ENCODE measurements around the gene TIMM17B. TPM values are rescaled to one million over a fixed set of nuclear protein-coding genes. Genes with fewer than 3 reads are reported as not detected.
A peak's percentile ranks its signal among the peaks of the same experiment; 100 is the strongest.

The TIMM17B gene
- total and polyA plus RNA-seq, 2 donors (not counting 1 experiment from before 2014, with no cell fraction given): 50.0 to 63.9 TPM

- no peaks in the 10 kb centered on the region for H3K27me3 ChIP-seq (replicated peaks in 1 of 4; ENCODE audit: control extremely low read depth in 1 of 4, control insufficient read depth in 3 of 4, insufficient read depth in 4 of 4, low read length in 3 of 4)
- peak overlapping the region; percentile 84 for H3K27ac ChIP-seq (ENCODE audit: low read length in 2 of 2)
- H3K36me3 ChIP-seq (replicated peaks in 1 of 2; ENCODE audit: control extremely low read depth in 1 of 2, control insufficient read depth in 1 of 2, extremely low read depth in 1 of 2, insufficient read depth in 2 of 2, low read length in 1 of 2): peaks cover 0 to 44% of the 10 kb centered on the region in 2 experiments
- peak overlapping the region; percentile 90 for H3K9ac ChIP-seq (ENCODE audit: low read length)
- peaks cover 53% of the 10 kb centered on the region for H4K20me1 ChIP-seq (ENCODE audit: control insufficient read depth, insufficient read depth, low read length, poor library complexity, severe bottlenecking)
- no peaks in the 10 kb centered on the region for H3K9me3 ChIP-seq (ENCODE audit: control extremely low read depth in 1 of 3, control insufficient read depth in 2 of 3, insufficient read depth in 1 of 3, low read length in 2 of 3)
- intact Hi-C loops (cut with micrococcal nuclease): loop anchor here (1.0 to 10.0 kb wide), 5 partner anchors 20 to 1703 kb away; partner anchors contain the start of genes CDK16, ELK1, PLP2 and UXT
- ATAC-seq (ENCODE audit: low read depth): peak; percentile 46
- peaks cover 55% of the 10 kb centered on the region for H3K79me2 ChIP-seq (ENCODE audit: control insufficient read depth, insufficient read depth, low read length)
- peaks cover 34 to 56% of the 10 kb centered on the region in 2 donors for H3K4me1 ChIP-seq (ENCODE audit: control insufficient read depth in 2 of 2, insufficient read depth in 2 of 2, low read length in 2 of 2)
- peak overlapping the region; percentile 96 for H3K27ac Mint-ChIP-seq
- H3K4me3 ChIP-seq (ENCODE audit: control extremely low read depth in 1 of 5, extremely low read depth in 1 of 5, insufficient read depth in 1 of 5, low read depth in 2 of 5, low read length in 4 of 5): peak overlapping the region; percentile 67 to 94 (median 86)
- no peak overlapping the region for H2AFZ ChIP-seq (ENCODE audit: insufficient read depth, low read depth, low read length, poor library complexity, severe bottlenecking)
- ChIA-PET CTCF (interaction anchor here (0.7 to 2.6 kb wide), 5 partner anchors 20 to 269 kb away, joined by 3 to 23 read pairs (median 5); no protein-coding TSS in a partner anchor), POLR2A (interaction anchor here (0.6 to 5.9 kb wide), 3 partner anchors 21 to 41 kb away, joined by 5 to 101 read pairs (median 8); no protein-coding TSS in a partner anchor)
- peak overlapping the region; percentile 76 for H3K4me2 ChIP-seq (replicated peaks; ENCODE audit: low read depth, low read length, poor library complexity, severe bottlenecking)
- 8% methylated on average over 19 of the region's 27 CpGs for WGBS (ENCODE audit: insufficient coverage)
- peak; percentile 92 for DNase-seq
- no peaks in the 10 kb centered on the region for H3K9me3 Mint-ChIP-seq (ENCODE audit: insufficient read depth)
- peak; percentile 74 for TF ChIP-seq CTCF (IDR thresholded peaks at IDR 0.05)
- TF ChIP-seq EZH2 (IDR thresholded peaks at IDR 0.05; ENCODE audit: borderline replicate concordance, insufficient read depth, low read depth, low read length, poor library complexity, severe bottlenecking): no peak
- H3K27me3 Mint-ChIP-seq: no peaks in the 10 kb centered on the region
- H3K4me1 Mint-ChIP-seq: peaks cover 51% of the 10 kb centered on the region
- peak overlapping the region; percentile 98 for H3K4me3 Mint-ChIP-seq
Observed at GRCh38 chrX:48917139-48918001, 19.8 kb upstream of the TIMM17B start.

Data from B cell (primary cell).